BE2C (cell line): ENCODE data around the gene CDCA7.
"Not testable (repeated sequence)": the region's sequence is repeated elsewhere in the genome, so short reads cannot be mapped to it uniquely, and the experiment has no call there.

Experiments
- DNase-seq: peaks from one replicate; pipeline ENCODE4 v3.0.0-alpha.2; 2020
- H3K27me3 ChIP-seq: fragments of 250-450 bp; sonication (Bioruptor Pico); 2 replicates; pipeline ENCODE4 v1.5.1; 2020; ENCODE audit warnings: mild to moderate bottlenecking
- H3K36me3 ChIP-seq: fragments of 250-450 bp; sonication (Bioruptor Pico); 2 replicates; pipeline ENCODE4 v1.5.1; 2020; ENCODE audit warnings: mild to moderate bottlenecking
- H3K4me1 ChIP-seq: fragments of 250-450 bp; sonication (Bioruptor Pico); 2 replicates; pipeline ENCODE4 v1.5.1; 2020
- H3K4me3 ChIP-seq: 2 replicates; pipeline ENCODE4 v1.5.1; 2011; ENCODE audit warnings: low read depth, low read length
- H3K9me3 ChIP-seq: fragments of 250-450 bp; sonication (Bioruptor Pico); 2 replicates; pipeline ENCODE4 v1.5.1; 2020
- TF ChIP-seq, protein P1 (sequence below): IDR thresholded peaks from 2 replicates; pipeline ENCODE4 v1.5.1; 2012; ENCODE audit warnings: mild to moderate bottlenecking, low read depth, low read length

CDCA7 gene

GRCh38 chr2:173371023-173371422 lies 16.4 kb downstream of the CDCA7 start:
- no peak for DNase-seq
- no peak overlapping the region for H3K4me3 ChIP-seq
- H3K27me3 ChIP-seq: no peaks in the 10 kb centered on the region
- TF ChIP-seq, protein P1, sequence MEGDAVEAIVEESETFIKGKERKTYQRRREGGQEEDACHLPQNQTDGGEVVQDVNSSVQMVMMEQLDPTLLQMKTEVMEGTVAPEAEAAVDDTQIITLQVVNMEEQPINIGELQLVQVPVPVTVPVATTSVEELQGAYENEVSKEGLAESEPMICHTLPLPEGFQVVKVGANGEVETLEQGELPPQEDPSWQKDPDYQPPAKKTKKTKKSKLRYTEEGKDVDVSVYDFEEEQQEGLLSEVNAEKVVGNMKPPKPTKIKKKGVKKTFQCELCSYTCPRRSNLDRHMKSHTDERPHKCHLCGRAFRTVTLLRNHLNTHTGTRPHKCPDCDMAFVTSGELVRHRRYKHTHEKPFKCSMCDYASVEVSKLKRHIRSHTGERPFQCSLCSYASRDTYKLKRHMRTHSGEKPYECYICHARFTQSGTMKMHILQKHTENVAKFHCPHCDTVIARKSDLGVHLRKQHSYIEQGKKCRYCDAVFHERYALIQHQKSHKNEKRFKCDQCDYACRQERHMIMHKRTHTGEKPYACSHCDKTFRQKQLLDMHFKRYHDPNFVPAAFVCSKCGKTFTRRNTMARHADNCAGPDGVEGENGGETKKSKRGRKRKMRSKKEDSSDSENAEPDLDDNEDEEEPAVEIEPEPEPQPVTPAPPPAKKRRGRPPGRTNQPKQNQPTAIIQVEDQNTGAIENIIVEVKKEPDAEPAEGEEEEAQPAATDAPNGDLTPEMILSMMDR: no peak
- no peaks in the 10 kb centered on the region for H3K4me1 ChIP-seq
- H3K36me3 ChIP-seq: peaks cover 5% of the 10 kb centered on the region
- H3K9me3 ChIP-seq: no peaks in the 10 kb centered on the region

GRCh38 chr2:173373290-173373689 lies 18.6 kb downstream of the CDCA7 start:
- no peak for DNase-seq
- Histone ChIP-seq H3K4me3 (no peak overlapping the region), H3K9me3 (no peaks in the 10 kb centered on the region), H3K27me3 (no peaks in the 10 kb centered on the region), H3K36me3 (no peaks in the 10 kb centered on the region), H3K4me1 (no peaks in the 10 kb centered on the region)
- TF ChIP-seq, protein P1: no peak

DNA sequence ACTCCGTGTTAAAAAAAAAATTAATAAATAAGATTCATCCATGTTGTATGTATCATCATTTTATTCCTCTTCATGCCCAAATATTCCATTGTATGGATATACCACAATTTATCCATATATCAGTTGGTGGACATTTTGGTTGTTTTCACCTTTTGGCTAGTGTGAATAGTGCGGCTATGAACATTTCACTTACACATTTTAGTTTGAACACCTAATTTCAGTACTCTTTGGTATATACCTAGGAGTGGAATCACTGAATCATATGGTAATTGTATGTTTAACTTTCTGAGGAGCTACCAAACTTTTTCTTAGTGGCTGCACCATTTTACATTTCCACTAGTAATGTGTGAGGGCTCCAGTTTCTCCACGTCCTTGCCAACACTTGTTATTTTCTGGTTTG lies 20.0 kb downstream of the CDCA7 start:
- no peak for DNase-seq
- H3K4me1 ChIP-seq: no peaks in the 10 kb centered on the region
- TF ChIP-seq, protein P1: no peak
- H3K4me3 ChIP-seq: no peak overlapping the region
- no peaks in the 10 kb centered on the region for H3K36me3 ChIP-seq
- no peaks in the 10 kb centered on the region for H3K27me3 ChIP-seq
- H3K9me3 ChIP-seq: no peaks in the 10 kb centered on the region

DNA sequence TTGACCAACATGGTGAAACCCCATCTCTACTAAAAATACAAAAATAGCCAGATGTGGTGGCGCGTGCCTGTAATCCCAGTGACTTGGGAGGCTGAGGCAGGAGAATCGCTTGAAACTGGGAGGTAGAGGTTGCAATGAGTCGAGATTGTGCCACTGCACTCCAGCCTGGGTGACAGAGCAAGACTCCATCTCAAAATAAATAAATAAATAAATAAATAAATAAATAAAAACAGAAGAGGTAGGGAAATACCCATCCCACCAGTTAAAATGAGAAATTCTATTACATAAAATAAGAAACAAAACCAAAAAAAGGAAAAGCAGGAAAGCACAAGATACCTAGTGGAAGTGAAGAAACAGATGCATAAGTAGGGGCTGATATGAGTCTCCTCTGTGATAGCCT lies 30.9 kb downstream of the CDCA7 start:
- DNase-seq, H3K27me3 ChIP-seq, H3K36me3 ChIP-seq, H3K4me1 ChIP-seq, H3K9me3 ChIP-seq, H3K4me3 ChIP-seq: not testable (repeated sequence)

DNA sequence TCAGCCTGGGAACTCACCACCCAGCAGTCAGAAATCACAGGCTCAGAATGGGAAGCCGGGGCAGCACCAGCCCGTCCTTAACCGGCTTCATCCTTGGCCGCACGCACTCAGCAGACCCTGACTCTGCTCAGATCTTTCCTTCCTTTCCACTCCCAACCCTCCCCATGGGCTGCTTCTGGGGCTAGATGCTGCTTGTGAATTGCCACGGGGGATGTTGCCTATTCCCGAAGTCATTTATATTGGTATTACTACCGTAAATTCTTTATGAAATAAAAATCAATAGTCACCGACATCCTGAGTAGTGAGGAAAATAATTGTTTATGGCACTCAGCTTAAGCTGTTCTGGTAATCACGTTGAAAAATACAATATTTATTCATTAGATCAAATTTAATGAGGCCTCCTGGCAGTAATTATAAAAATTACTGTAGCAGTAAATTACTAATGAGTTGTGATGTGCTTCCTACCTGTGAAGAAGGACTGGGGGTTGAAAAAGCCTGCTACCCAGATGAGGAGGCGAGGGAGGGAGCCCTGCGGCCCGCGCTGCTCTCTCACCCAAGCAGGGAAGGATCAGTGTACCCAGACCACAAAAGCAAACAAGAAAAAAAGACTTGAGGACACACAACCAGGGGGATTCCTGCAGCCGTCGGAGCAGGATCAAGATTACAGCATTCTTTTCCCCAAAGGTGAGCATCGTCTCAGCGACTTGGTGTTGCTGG lies 31.5 kb downstream of the CDCA7 start:
- Histone ChIP-seq H3K9me3 (no peaks in the 10 kb centered on the region), H3K36me3 (no peaks in the 10 kb centered on the region), H3K4me3 (no peak overlapping the region), H3K4me1 (no peaks in the 10 kb centered on the region), H3K27me3 (no peaks in the 10 kb centered on the region)
- no peak for DNase-seq
- TF ChIP-seq, protein P1: no peak

- Histone ChIP-seq H3K4me3 (no peak overlapping the region), H3K4me1 (no peaks in the 10 kb centered on the region), H3K27me3 (no peaks in the 10 kb centered on the region), H3K36me3 (no peaks in the 10 kb centered on the region), H3K9me3 (no peaks in the 10 kb centered on the region)
- no peak for DNase-seq
- TF ChIP-seq, protein P1: no peak
These were observed 32.0 kb downstream of the CDCA7 start for GRCh38 chr2:173386738-173387065.

GRCh38 chr2:173387079-173387478 lies 32.4 kb downstream of the CDCA7 start:
- Histone ChIP-seq H3K36me3 (no peaks in the 10 kb centered on the region), H3K9me3 (no peaks in the 10 kb centered on the region), H3K4me1 (no peaks in the 10 kb centered on the region), H3K4me3 (no peak overlapping the region), H3K27me3 (no peaks in the 10 kb centered on the region)
- DNase-seq: no peak
- TF ChIP-seq, protein P1: no peak
